Stomach (tissue), 9 donors: ENCODE measurements around the gene CFAP299. TPM values are rescaled to one million over a fixed set of nuclear protein-coding genes. Genes with fewer than 3 reads are reported as not detected.

Source experiments
- DNase-seq, 2 donors: peaks; one replicate each; pipeline versions ENCODE4 v3.0.0 to v3.0.0-alpha.2; 2013 to 2019
- H3K27ac ChIP-seq, 5 donors: fragments of 200-600 bp in 4 of 5; sonication (generic) in 4 of 5; one replicate each; pipeline ENCODE4 v1.5.1; 2013 to 2019; ENCODE audit warnings: mild to moderate bottlenecking in 1 of 5, moderate library complexity in 1 of 5
- H3K27me3 ChIP-seq, 3 donors: fragments of 200-600 bp; sonication (generic); one replicate each; pipeline ENCODE4 v1.5.1; 2017 to 2019; ENCODE audit warnings: mixed run types in 1 of 3
- H3K36me3 ChIP-seq, 4 donors: fragments of 200-600 bp; sonication (generic); 1 replicate in 3 of 4; 2 replicates in 1 of 4; pipeline ENCODE4 v1.5.1; 2016 to 2019
- H3K4me1 ChIP-seq, 4 donors: fragments of 200-600 bp; sonication (generic); one replicate each; pipeline ENCODE4 v1.5.1; 2016 to 2019
- H3K4me3 ChIP-seq, 4 donors: fragments of 200-600 bp; sonication (generic) in 3 of 4; one replicate each; pipeline ENCODE4 v1.5.1; 2016 to 2019; ENCODE audit warnings: mild to moderate bottlenecking in 1 of 4
- H3K9me3 ChIP-seq, 4 donors: fragments of 200-600 bp; sonication (generic); one replicate each; pipeline ENCODE4 v1.5.1; 2016 to 2019
- EP300 ChIP-seq: sonication (generic); formaldehyde crosslinking; IDR thresholded peaks from one replicate; pipeline ENCODE4 v1.6.1; 2017; ENCODE audit warnings: antibody characterized with exemption
- POLR2A ChIP-seq, 4 donors: fragments of 450-650 bp; IDR thresholded peaks; one replicate each; pipeline ENCODE4 v1.6.1; 2016; ENCODE audit warnings: antibody characterized with exemption in 4 of 4, control low read depth in 2 of 4, mild to moderate bottlenecking in 1 of 4, moderate library complexity in 1 of 4
- POLR2AphosphoS5 ChIP-seq, 3 donors: sonication (generic); formaldehyde crosslinking; IDR thresholded peaks; one replicate each; pipeline ENCODE4 v1.6.1; 2016; ENCODE audit warnings: antibody characterized with exemption in 3 of 3
- WGBS, 5 donors: extraction: QIAGEN DNeasy Blood & Tissue Kit in 3 of 5; methylation state at CpG; one replicate each; pipeline versions ENCODE4 v1.1.5 to v1.1.7; 2013 to 2018; 5-methylcytosine and 5-hydroxymethylcytosine counted together
- intact Hi-C: fragments of 100-400 bp; cut with DNase I; formaldehyde crosslinking; loops from one replicate; pipeline ENCODE4 v1.15.1; 2023; ENCODE audit warnings: low total_unique reads
- polyA plus RNA-seq, 3 donors: library from polyadenylated mRNA; stranded (reverse); fragments of 200-250 nt; gene quantifications; one replicate each; pipeline ENCODE4 v1.2.3, GENCODE V29; 2013
- total RNA-seq, 5 donors: library from RNA; depleted of rRNA; stranded (reverse); fragments of >200 nt; gene quantifications; one replicate each; pipeline versions ENCODE4 v1.1.0 to v1.2.3, GENCODE V29; 2014 to 2016
- TF ChIP-seq, protein P1 (sequence below), 7 experiments: fragments of 450-650 bp in 4 of 7; fragments of 200-600 bp in 3 of 7; sonication (generic) in 3 of 7; IDR thresholded peaks; one replicate each; pipeline ENCODE4 v1.5.1; 2016 to 2019; ENCODE audit warnings: antibody characterized with exemption in 7 of 7, control low read depth in 2 of 7, mild to moderate bottlenecking in 1 of 7
- donor health status: healthy with polysubstance abuse.
- donor health status: Bipolar disorder and iron deficiency.
- donor health status: healthy.

The CFAP299 gene
- total and polyA plus RNA-seq, 8 donors: 0.73 TPM; not detected in 7

DNA sequence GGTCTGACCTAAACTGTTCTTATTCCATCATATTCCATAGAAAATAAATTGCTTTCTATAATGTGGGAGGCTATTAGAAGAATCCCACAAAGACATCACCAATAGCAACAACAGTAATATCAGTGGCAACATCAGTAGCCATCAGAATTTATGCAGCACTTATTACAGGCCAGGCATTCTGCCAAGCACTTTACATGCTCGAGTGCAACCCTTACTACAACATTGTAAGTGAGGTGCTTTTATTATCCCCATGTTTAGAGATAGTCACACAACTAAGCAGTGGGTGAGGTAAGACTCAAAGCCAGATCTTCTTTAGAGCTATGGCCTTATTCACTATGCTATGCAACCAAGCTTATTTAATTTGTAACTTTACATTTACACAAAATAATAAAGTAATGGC lies 377.9 kb downstream of the CFAP299 start:
- Histone ChIP-seq H3K27me3 (no peaks in the 10 kb centered on the region), H3K27ac (no peak overlapping the region), H3K4me3 (no peak overlapping the region), H3K9me3 (no peaks in the 10 kb centered on the region), H3K36me3 (no peaks in the 10 kb centered on the region), H3K4me1 (no peaks in the 10 kb centered on the region)
- no peak for DNase-seq
- intact Hi-C loops: no loop called here
- TF ChIP-seq POLR2A (IDR thresholded peaks at IDR 0.05) (no peak), POLR2AphosphoS5 (IDR thresholded peaks at IDR 0.05) (no peak), EP300 (no peak)
- TF ChIP-seq, protein P1, sequence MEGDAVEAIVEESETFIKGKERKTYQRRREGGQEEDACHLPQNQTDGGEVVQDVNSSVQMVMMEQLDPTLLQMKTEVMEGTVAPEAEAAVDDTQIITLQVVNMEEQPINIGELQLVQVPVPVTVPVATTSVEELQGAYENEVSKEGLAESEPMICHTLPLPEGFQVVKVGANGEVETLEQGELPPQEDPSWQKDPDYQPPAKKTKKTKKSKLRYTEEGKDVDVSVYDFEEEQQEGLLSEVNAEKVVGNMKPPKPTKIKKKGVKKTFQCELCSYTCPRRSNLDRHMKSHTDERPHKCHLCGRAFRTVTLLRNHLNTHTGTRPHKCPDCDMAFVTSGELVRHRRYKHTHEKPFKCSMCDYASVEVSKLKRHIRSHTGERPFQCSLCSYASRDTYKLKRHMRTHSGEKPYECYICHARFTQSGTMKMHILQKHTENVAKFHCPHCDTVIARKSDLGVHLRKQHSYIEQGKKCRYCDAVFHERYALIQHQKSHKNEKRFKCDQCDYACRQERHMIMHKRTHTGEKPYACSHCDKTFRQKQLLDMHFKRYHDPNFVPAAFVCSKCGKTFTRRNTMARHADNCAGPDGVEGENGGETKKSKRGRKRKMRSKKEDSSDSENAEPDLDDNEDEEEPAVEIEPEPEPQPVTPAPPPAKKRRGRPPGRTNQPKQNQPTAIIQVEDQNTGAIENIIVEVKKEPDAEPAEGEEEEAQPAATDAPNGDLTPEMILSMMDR (IDR thresholded peaks at IDR 0.05): no peak
- WGBS, 5 donors: 40 to 69% (median 51%) methylated on average over 1 of the region's 1 CpG

DNA sequence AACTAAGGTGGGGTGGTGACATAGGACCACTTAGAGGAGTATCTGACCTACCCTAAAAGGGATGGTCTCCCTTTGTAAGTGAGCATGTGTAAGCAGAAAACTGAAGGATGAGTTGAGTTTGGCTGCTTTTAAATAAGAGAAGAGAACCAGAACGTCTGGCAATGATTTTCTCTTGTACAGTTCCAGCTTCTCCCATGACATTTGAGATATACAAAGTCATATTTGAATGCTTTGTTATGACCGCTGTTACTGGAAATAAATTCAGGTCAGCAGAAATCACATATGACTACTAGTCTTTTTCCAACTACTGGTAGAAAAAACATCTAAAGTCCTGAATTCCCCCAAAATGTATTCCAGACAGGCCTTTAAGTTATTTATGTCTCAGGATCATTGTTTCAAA lies 381.7 kb downstream of the CFAP299 start:
- intact Hi-C loops: no loop called here
- no peak overlapping the region for H3K4me3 ChIP-seq
- peaks cover 0 to 26% (median 15%) of the 10 kb centered on the region in 4 donors for H3K9me3 ChIP-seq
- no peaks in the 10 kb centered on the region for H3K4me1 ChIP-seq
- H3K36me3 ChIP-seq: no peaks in the 10 kb centered on the region
- TF ChIP-seq, protein P1 (IDR thresholded peaks at IDR 0.05): no peak
- no peak for TF ChIP-seq POLR2AphosphoS5 (IDR thresholded peaks at IDR 0.05)
- TF ChIP-seq POLR2A (IDR thresholded peaks at IDR 0.05): no peak
- TF ChIP-seq EP300: no peak
- no peak overlapping the region for H3K27ac ChIP-seq
- H3K27me3 ChIP-seq: no peaks in the 10 kb centered on the region
- 52 to 71% (median 69%) methylated on average over 2 of the region's 2 CpGs for WGBS, 5 donors
- no peak for DNase-seq

DNA sequence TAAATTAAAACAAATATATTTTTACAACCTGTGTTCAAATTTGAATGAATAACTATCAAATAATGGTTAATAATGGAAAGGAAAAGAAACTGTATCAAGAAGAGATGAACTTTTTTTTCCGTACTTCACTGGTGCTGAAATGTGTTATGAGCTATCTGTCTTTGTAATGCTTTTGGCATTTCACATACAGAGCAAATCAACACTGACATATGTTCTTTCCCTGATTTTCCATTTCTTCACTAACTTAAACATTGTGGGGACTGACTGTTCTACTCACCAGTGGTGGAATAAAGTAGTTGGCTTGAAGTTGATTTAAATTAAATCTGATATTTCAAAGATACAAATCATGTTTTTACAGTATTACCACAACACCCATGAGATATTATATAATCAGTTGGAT lies 390.9 kb downstream of the CFAP299 start:
- 53 to 74% (median 63%) methylated on average over 1 of the region's 1 CpG for WGBS, 5 donors
- TF ChIP-seq POLR2AphosphoS5 (IDR thresholded peaks at IDR 0.05) (no peak), POLR2A (IDR thresholded peaks at IDR 0.05) (no peak), EP300 (no peak)
- TF ChIP-seq, protein P1 (IDR thresholded peaks at IDR 0.05): no peak
- DNase-seq: no peak
- intact Hi-C loops: no loop called here
- H3K27ac ChIP-seq: no peak overlapping the region
- H3K9me3 ChIP-seq: peaks cover 0 to 15% (median 7%) of the 10 kb centered on the region in 4 donors
- H3K4me1 ChIP-seq: no peaks in the 10 kb centered on the region
- H3K36me3 ChIP-seq: no peaks in the 10 kb centered on the region
- H3K27me3 ChIP-seq: no peaks in the 10 kb centered on the region
- H3K4me3 ChIP-seq: no peak overlapping the region

- TF ChIP-seq POLR2AphosphoS5 (IDR thresholded peaks at IDR 0.05): no peak
- no peak for TF ChIP-seq POLR2A (IDR thresholded peaks at IDR 0.05)
- TF ChIP-seq, protein P1 (IDR thresholded peaks at IDR 0.05): no peak
- TF ChIP-seq EP300: no peak
- no peaks in the 10 kb centered on the region for H3K36me3 ChIP-seq
- no peak for DNase-seq
- H3K4me3 ChIP-seq: no peak overlapping the region
- H3K4me1 ChIP-seq: no peaks in the 10 kb centered on the region
- intact Hi-C loops: no loop called here
- H3K9me3 ChIP-seq: peaks cover 0 to 2% (median 0%) of the 10 kb centered on the region in 4 donors
- WGBS, 5 donors: 78 to 100% (median 89%) methylated on average over 1 of the region's 1 CpG
- no peak overlapping the region for H3K27ac ChIP-seq
- H3K27me3 ChIP-seq: no peaks in the 10 kb centered on the region
Observed at GRCh38 chr4:80730158-80730557, 394.6 kb downstream of the CFAP299 start.
